Measurements from ENCODE around the gene DIO2.

GRCh38 chr14:80223696-80224465 lies 12.6 kb upstream of the DIO2 start:
- TF ChIP-seq CTCF (IDR thresholded peaks at IDR 0.05) (no peak), EZH2phosphoT487 (IDR thresholded peaks at IDR 0.05) (no peak)

Measured in neural progenitor cell (in vitro differentiated cells).